Heart left ventricle (tissue), 16 donors: ENCODE data around the gene ETS2. TPM values are rescaled to one million over a fixed set of nuclear protein-coding genes. Genes with fewer than 3 reads are reported as not detected.
A peak's percentile ranks its signal among the peaks of the same experiment; 100 is the strongest.

Experiments
- ATAC-seq, 4 donors: fragments of 200-7000 bp; cut with Tn5 transposase; one replicate each; pipeline ENCODE4 v1.9.1; 2020 to 2022; ENCODE audit warnings: moderate library complexity in 4 of 4, mild to moderate bottlenecking in 3 of 4, moderate number of reproducible peaks in 1 of 4
- DNase-seq, 5 donors: peaks; one replicate each; pipeline ENCODE4 v3.0.0-alpha.2; 2020
- H3K27ac ChIP-seq, 12 donors: fragments of 200-600 bp; sonication (generic) in 4 of 12; one replicate each; pipeline versions ENCODE4 v1.5.0 to v1.8.0; 2016 to 2022; ENCODE audit warnings: mild to moderate bottlenecking in 2 of 12
- H3K27me3 ChIP-seq, 9 donors: fragments of 200-600 bp; sonication (generic) in 2 of 9; one replicate each; pipeline versions ENCODE4 v1.5.1 to v1.8.0; 2016 to 2022; ENCODE audit warnings: mild to moderate bottlenecking in 3 of 9
- H3K36me3 ChIP-seq, 9 donors: fragments of 200-600 bp; sonication (generic) in 2 of 9; one replicate each; pipeline versions ENCODE4 v1.5.0 to v1.8.0; 2018 to 2022; ENCODE audit warnings: mild to moderate bottlenecking in 2 of 9
- H3K4me1 ChIP-seq, 12 donors: fragments of 200-600 bp; sonication (generic) in 4 of 12; one replicate each; pipeline versions ENCODE4 v1.5.0 to v1.8.0; 2016 to 2022; ENCODE audit warnings: mild to moderate bottlenecking in 3 of 12
- H3K4me3 ChIP-seq, 12 donors: fragments of 200-600 bp; sonication (generic) in 4 of 12; one replicate each; pipeline versions ENCODE4 v1.5.0 to v1.8.0; 2017 to 2022; ENCODE audit warnings: mild to moderate bottlenecking in 9 of 12, moderate library complexity in 4 of 12
- H3K9me3 ChIP-seq, 12 donors: fragments of 200-600 bp; sonication (generic) in 4 of 12; one replicate each; pipeline versions ENCODE4 v1.5.0 to v1.8.0; 2016 to 2022; ENCODE audit warnings: mild to moderate bottlenecking in 1 of 12
- POLR2A ChIP-seq, 2 donors: fragments of 450-650 bp; IDR thresholded peaks; one replicate each; pipeline ENCODE4 v1.6.1; 2017; ENCODE audit warnings: antibody characterized with exemption in 2 of 2, mild to moderate bottlenecking in 2 of 2, moderate library complexity in 2 of 2
- WGBS, 4 donors: extraction: QIAGEN DNeasy Blood & Tissue Kit in 2 of 4; methylation state at CpG; one replicate each; pipeline versions ENCODE4 v1.1.5 to v1.1.7; 2013 to 2018; 5-methylcytosine and 5-hydroxymethylcytosine counted together
- intact Hi-C, 10 donors: fragments of 100-400 bp; cut with DNase I; formaldehyde crosslinking; loops; one replicate each; pipeline versions ENCODE4 v1.11.1 to v1.14.2; 2022
- polyA plus RNA-seq, 2 donors: library from polyadenylated mRNA; stranded (reverse); fragments of 200-250 nt; gene quantifications; one replicate each; pipeline ENCODE4 v1.2.3, GENCODE V29; 2013
- total RNA-seq, 9 donors: library from RNA; depleted of rRNA in 2 of 9; stranded (reverse); fragments of >200 nt in 2 of 9; fragmentation: NEBNext Ultra II Directional in 3 of 9; extraction: Animal tissue kit (Norgen Biotek cat#: 25700) in 3 of 9; gene quantifications; one replicate each; pipeline versions ENCODE4 v1.1.0 to v1.2.4, GENCODE V29; 2016 to 2023
- TF ChIP-seq, protein P1 (sequence below), 12 donors: fragments of 200-600 bp; sonication (generic) in 4 of 12; IDR thresholded peaks; one replicate each; pipeline versions ENCODE4 v1.5.0 to v1.8.0; 2018 to 2022; ENCODE audit warnings: antibody characterized with exemption in 12 of 12, mild to moderate bottlenecking in 5 of 12
- donor health status: ischemic (EF 13 %, LVEDD 7.1; RV severe dilation, severe dysfunction).
- donor health status: healthy with polysubstance abuse.
- donor health status: DM: no; HTN: yes; CAD: no.
- donor health status: DM: no; HTN: no; CAD: no.
- donor health status: ischemic (EF 25% LVEDD 6.9; RV normal size, moderate dysfunction).
- donor health status: ischemic (EF 25% LVEDD 5.7; RV mildly dilated, moderate dysfunction).
- donor health status: healthy.
- donor health status: DM: yes; HTN: yes; CAD: no.
- donor health status: ischemic (EF 35%, LVEDD 5.7; RV mildly dilated, moderate dysfunction).
- donor health status: nonischemic (EF 11% LVEDD 7.7; RV severe dilation, severe dysfunction).
- donor health status: DM: yes; HTN: yes; CAD: no.
- donor health status: PGD.
- donor health status: ischemic (EF 29% LVEDD 5.4; RV normal size, mild dysfunction).
- donor health status: nonischemic (EF 23%, LVEDD 6.1; RV moderate dilation, normal function).

ETS2 gene
- total and polyA plus RNA-seq, 11 donors: 19.0 to 92.7 (median 41.0) TPM

- Histone ChIP-seq H3K4me1 (peaks cover 0 to 20% (median 4%) of the 10 kb centered on the region in 12 donors), H3K9me3 (peaks cover 0 to 11% (median 5%) of the 10 kb centered on the region in 12 donors), H3K36me3 (no peaks in the 10 kb centered on the region), H3K27me3 (no peaks in the 10 kb centered on the region), H3K4me3 (no peak overlapping the region), H3K27ac (peak overlapping the region in 7 of 12 donors; percentile 9 to 72 (median 39))
- WGBS, 4 donors: 89 to 96% (median 95%) methylated on average over 2 of the region's 2 CpGs
- TF ChIP-seq, protein P1, sequence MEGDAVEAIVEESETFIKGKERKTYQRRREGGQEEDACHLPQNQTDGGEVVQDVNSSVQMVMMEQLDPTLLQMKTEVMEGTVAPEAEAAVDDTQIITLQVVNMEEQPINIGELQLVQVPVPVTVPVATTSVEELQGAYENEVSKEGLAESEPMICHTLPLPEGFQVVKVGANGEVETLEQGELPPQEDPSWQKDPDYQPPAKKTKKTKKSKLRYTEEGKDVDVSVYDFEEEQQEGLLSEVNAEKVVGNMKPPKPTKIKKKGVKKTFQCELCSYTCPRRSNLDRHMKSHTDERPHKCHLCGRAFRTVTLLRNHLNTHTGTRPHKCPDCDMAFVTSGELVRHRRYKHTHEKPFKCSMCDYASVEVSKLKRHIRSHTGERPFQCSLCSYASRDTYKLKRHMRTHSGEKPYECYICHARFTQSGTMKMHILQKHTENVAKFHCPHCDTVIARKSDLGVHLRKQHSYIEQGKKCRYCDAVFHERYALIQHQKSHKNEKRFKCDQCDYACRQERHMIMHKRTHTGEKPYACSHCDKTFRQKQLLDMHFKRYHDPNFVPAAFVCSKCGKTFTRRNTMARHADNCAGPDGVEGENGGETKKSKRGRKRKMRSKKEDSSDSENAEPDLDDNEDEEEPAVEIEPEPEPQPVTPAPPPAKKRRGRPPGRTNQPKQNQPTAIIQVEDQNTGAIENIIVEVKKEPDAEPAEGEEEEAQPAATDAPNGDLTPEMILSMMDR (IDR thresholded peaks at IDR 0.05): no peak
- no peak for TF ChIP-seq POLR2A (IDR thresholded peaks at IDR 0.05)
- no peak for ATAC-seq
- intact Hi-C loops: no loop called here
- no peak for DNase-seq
These were observed 25.2 kb downstream of the ETS2 start for GRCh38 chr21:38830671-38831525.

DNA sequence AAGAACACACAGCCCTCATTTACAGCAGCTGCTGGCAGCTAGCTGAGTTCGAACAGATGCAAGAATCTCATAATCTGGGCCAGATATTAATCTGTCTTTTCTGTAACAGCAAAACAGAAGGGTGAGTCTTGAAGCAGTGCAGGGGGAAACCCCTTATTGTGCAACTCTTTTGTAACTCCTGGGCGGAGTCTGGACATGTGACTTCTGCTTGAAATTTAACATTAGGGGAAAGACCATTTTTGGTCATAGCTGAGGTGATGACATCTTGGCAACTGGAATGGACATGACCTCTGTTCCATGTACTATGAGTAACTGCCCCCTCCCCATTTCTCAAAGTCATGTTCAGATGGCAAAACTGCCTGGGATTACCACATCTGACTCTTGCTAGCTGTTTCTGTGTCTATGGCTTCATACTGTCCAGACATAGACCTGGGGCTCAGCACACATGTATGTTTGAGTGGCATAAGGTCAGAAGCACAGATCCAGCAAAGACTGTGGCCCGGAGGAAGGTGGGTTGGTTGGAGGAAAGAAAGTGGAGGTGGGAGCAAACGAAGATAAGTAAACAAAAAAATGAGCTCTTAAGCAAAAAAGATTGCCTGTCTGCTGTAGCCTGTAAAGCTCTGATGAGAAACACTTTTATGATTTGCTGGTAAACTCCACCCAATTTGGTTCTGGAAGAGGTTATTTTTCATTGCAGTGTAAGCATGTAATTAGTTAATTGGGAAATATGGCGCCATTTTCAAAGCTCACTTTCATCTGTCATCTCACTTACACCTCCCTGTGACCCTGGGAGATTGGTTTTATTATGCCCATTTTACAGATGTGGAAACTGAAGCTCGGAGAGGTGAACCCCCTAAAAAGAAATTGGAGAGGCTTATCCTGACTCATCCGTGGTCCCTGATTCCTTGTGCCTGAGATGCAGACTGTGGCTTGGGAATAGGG lies 26.1 kb downstream of the ETS2 start:
- Histone ChIP-seq H3K36me3 (no peaks in the 10 kb centered on the region), H3K4me1 (peaks cover 0 to 20% (median 4%) of the 10 kb centered on the region in 12 donors), H3K4me3 (no peak overlapping the region), H3K27me3 (no peaks in the 10 kb centered on the region), H3K27ac (peak overlapping the region in 7 of 12 donors; percentile 19 to 72 (median 39)), H3K9me3 (peaks cover 0 to 3% (median 0%) of the 10 kb centered on the region in 12 donors)
- TF ChIP-seq POLR2A (IDR thresholded peaks at IDR 0.05): no peak
- TF ChIP-seq, protein P1 (IDR thresholded peaks at IDR 0.05): no peak
- DNase-seq: peak in 4 of 5 donors; percentile 48 to 70 (median 61)
- 75 to 85% (median 81%) methylated on average over 7 of the region's 7 CpGs for WGBS, 4 donors
- peak; percentile 89 to 95 (median 94) for ATAC-seq
- intact Hi-C loops: no loop called here

DNA sequence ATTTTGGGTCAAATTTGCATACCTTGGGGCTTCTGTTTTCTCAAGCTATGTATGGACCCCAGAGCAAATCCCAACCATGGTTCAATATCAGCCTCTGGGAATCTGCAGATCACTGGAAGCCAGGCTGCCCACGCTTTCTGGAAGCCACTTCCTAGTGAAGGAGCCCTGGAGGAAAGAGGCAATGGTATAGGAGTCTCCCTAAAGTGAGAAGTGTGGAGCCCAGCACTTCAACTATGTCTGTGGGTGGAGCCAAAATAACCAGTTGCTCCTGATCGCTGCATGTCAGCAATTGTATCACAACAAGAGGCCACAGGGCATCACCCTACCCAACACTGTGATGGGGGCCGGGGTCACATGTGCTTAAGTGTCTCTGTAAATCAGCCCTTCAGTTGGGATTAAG lies 26.9 kb downstream of the ETS2 start:
- no peak overlapping the region for H3K4me3 ChIP-seq
- no peaks in the 10 kb centered on the region for H3K36me3 ChIP-seq
- peaks cover 0 to 20% (median 4%) of the 10 kb centered on the region in 12 donors for H3K4me1 ChIP-seq
- no peaks in the 10 kb centered on the region for H3K27me3 ChIP-seq
- H3K27ac ChIP-seq: no peak overlapping the region
- TF ChIP-seq, protein P1 (IDR thresholded peaks at IDR 0.05): no peak
- no peak for TF ChIP-seq POLR2A (IDR thresholded peaks at IDR 0.05)
- DNase-seq (no peak), ATAC-seq (no peak)
- intact Hi-C loops: no loop called here
- 91 to 97% (median 92%) methylated on average over 3 of the region's 3 CpGs for WGBS, 4 donors
- no peaks in the 10 kb centered on the region for H3K9me3 ChIP-seq

- no peak for TF ChIP-seq POLR2A (IDR thresholded peaks at IDR 0.05)
- TF ChIP-seq, protein P1 (IDR thresholded peaks at IDR 0.05): no peak
- Histone ChIP-seq H3K36me3 (no peaks in the 10 kb centered on the region), H3K27me3 (no peaks in the 10 kb centered on the region), H3K27ac (no peak overlapping the region), H3K4me3 (no peak overlapping the region), H3K4me1 (peaks cover 0 to 20% (median 4%) of the 10 kb centered on the region in 12 donors), H3K9me3 (no peaks in the 10 kb centered on the region)
- DNase-seq: no peak
- WGBS, 4 donors: 45 to 99% (median 81%) methylated on average over 2 to 3 of the region's 3 CpGs
- ATAC-seq: no peak
- intact Hi-C loops: no loop called here
These were observed 27.4 kb downstream of the ETS2 start for GRCh38 chr21:38833117-38833516.
